Stimulated activated naive CD8-positive, alpha-beta T cell treated with anti-CD3 and anti-CD28 coated beads, Interleukin-15, amount 100 ng/mL, for 72 hours (primary cell): ENCODE results near the gene MYBPC1.
A peak's percentile ranks its signal among the peaks of the same experiment; 100 is the strongest.
"Not testable (repeated sequence)": the region's sequence is repeated elsewhere in the genome, so short reads cannot be mapped to it uniquely, and the experiment has no call there.

Source experiments
- ATAC-seq: fragments of 150-1000 bp; cut with Tn5 transposase; 2 replicates; pipeline ENCODE4 v1.10.0; 2021; ENCODE audit warnings: mild to moderate bottlenecking, moderate library complexity
- DNase-seq, 2 donors: peaks; one replicate each; pipeline ENCODE4 v3.0.0; 2021 to 2022
- H3K27ac Mint-ChIP-seq, 2 donors: one replicate each; pipeline ENCODE4 v1.8.0; 2022; ENCODE audit warnings: mild to moderate bottlenecking in 2 of 2, mixed read lengths in 2 of 2, moderate library complexity in 2 of 2
- H3K27me3 Mint-ChIP-seq: one replicate; pipeline ENCODE4 v1.8.0; 2022; ENCODE audit warnings: mixed read lengths
- H3K4me1 Mint-ChIP-seq: one replicate; pipeline ENCODE4 v1.8.0; 2022; ENCODE audit warnings: mild to moderate bottlenecking, mixed read lengths
- H3K4me3 Mint-ChIP-seq, 2 donors: one replicate each; pipeline ENCODE4 v1.8.0; 2022; ENCODE audit warnings: mild to moderate bottlenecking in 2 of 2, mixed read lengths in 2 of 2, moderate library complexity in 1 of 2
- H3K9me3 Mint-ChIP-seq, 2 donors: one replicate each; pipeline ENCODE4 v1.8.0; 2022; ENCODE audit warnings: mixed read lengths in 2 of 2

Gene MYBPC1

DNA sequence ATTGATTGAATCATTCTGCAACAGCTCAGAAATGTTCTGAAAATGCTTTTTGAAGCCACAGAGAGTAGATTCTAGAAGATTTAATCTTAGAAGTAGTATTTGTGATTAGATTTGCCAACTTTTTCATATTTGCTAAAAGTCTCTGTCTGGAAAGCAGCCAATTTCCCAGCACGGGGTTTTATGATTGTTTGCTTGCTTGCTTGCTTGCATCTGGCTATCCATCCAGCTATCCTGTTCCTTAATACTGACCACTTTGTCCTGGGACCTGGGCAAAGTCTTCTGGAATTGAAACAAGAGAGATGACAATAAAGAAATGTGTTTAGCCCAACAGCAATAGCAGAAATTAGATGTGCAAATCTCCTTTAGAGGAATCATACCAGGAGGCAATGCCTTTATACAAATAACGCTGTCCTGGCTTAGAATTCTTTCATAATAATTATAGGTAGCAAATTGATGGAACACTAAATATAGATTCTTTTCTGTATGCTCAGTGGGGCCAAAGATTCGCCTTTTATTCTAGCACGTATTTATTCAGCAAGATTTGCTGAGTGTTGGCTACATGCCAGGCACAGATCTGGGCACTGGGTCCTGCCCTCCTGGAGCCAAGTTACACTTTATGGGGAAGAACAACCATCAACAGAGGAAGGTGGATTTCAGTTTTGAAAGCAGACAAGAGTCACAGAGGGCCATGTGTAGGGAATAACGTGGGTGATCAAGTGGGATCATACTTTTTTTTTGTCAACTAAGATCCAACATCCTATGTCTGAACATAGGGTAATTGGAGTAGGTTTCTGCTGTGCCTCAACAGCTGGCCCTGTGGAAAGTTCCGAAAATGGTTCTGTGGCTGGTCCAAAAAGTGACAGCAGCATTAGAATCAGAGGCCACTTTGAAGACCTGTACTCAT is 25.3 kb downstream of the MYBPC1 start:
- H3K4me1 Mint-ChIP-seq: peaks cover 16% of the 10 kb centered on the region
- H3K4me3 Mint-ChIP-seq: no peak overlapping the region
- ATAC-seq: no peak
- no peak overlapping the region for H3K27ac Mint-ChIP-seq
- H3K9me3 Mint-ChIP-seq: no peaks in the 10 kb centered on the region
- peaks cover 7% of the 10 kb centered on the region for H3K27me3 Mint-ChIP-seq
- DNase-seq: no peak

DNA sequence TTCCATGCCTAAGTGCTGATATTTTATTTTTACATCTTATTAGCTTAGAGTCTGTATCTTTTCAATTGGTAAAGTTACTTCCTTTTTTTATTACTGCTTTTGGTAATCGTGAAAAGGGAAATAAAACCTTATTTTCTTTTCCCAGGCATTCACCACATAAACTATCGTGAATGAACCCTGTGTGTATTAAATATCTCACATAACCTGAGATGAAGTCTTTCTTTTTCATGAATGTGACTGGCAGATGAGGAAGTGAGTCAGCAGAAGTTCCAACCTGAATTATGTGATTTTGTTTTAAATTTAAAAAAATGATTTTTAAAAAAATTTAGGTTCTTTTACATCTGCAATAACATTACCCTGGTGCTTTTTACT is 26.0 kb downstream of the MYBPC1 start:
- Mint-ChIP-seq H3K27me3 (peaks cover 7% of the 10 kb centered on the region), H3K9me3 (no peaks in the 10 kb centered on the region), H3K4me3 (no peak overlapping the region), H3K4me1 (peaks cover 10% of the 10 kb centered on the region), H3K27ac (no peak overlapping the region)
- ATAC-seq: no peak
- no peak for DNase-seq

DNA sequence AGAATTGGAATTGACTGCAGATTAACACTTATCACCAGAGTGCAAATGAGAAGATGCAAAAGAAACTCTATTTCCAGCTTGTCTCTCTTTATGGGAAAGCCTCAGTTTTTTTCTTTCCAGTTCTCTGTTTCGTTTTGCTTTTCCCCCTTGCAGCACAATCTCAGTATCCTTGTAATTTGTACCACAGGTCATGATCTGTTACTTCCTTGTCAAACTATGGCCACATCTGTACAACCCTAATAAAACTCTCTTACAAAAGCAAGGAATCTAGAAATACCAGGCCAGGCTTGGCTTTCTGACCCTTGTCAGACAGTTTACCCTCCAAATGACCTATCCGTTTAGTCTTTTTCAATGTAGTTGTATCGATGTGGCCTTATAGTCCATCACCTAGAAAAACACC is 33.9 kb downstream of the MYBPC1 start:
- Mint-ChIP-seq H3K27ac (no peak overlapping the region), H3K9me3 (no peaks in the 10 kb centered on the region), H3K4me1 (no peaks in the 10 kb centered on the region), H3K27me3 (peaks cover 6% of the 10 kb centered on the region), H3K4me3 (no peak overlapping the region)
- ATAC-seq (no peak), DNase-seq (no peak)

DNA sequence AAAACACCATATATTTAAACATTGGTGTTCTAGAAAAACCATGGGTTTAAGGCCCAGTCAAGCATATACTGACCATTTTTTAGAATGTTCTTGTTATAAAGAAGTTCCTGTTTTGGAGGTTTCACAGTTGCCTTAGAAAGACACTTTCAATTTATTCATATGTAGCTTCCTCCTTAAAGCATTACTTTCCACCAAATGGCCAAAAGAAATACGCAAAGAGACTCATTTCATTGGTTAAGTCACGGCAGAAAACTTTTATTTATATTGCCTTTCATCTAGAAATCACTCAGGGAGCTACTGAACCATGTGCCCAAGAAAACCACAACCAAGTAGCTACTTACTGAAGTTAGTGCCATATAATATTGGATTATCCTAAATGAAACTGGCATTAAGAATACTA is 40.0 kb downstream of the MYBPC1 start:
- Mint-ChIP-seq H3K9me3 (no peaks in the 10 kb centered on the region), H3K4me1 (peaks cover 7% of the 10 kb centered on the region), H3K4me3 (no peak overlapping the region), H3K27me3 (peaks cover 6% of the 10 kb centered on the region), H3K27ac (peak overlapping the region in 1 of 2 donors; percentile 31)
- ATAC-seq (peak; percentile 78), DNase-seq (no peak)

DNA sequence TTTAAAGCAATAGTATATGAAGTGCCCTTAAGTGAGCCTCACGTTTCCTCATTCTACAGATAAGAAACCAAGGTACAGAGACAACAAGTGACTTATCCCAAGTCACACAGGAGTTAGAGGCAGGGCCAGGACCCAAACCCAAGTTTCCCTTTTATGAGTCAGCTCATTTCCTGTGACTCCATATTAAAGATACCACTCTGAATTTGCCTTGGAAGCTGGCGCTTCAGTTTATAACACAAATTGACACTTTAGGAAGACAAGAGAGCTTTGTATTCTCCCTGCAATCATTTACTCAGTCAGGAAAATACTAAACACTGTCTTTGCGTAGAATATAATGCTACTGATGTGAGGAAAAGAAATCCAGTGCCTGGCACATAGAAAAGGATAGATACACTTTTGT is 43.2 kb downstream of the MYBPC1 start:
- Mint-ChIP-seq H3K9me3 (no peaks in the 10 kb centered on the region), H3K27me3 (peaks cover 26% of the 10 kb centered on the region), H3K4me3 (no peak overlapping the region), H3K27ac (no peak overlapping the region), H3K4me1 (peaks cover 15% of the 10 kb centered on the region)
- no peak for ATAC-seq
- no peak for DNase-seq

DNA sequence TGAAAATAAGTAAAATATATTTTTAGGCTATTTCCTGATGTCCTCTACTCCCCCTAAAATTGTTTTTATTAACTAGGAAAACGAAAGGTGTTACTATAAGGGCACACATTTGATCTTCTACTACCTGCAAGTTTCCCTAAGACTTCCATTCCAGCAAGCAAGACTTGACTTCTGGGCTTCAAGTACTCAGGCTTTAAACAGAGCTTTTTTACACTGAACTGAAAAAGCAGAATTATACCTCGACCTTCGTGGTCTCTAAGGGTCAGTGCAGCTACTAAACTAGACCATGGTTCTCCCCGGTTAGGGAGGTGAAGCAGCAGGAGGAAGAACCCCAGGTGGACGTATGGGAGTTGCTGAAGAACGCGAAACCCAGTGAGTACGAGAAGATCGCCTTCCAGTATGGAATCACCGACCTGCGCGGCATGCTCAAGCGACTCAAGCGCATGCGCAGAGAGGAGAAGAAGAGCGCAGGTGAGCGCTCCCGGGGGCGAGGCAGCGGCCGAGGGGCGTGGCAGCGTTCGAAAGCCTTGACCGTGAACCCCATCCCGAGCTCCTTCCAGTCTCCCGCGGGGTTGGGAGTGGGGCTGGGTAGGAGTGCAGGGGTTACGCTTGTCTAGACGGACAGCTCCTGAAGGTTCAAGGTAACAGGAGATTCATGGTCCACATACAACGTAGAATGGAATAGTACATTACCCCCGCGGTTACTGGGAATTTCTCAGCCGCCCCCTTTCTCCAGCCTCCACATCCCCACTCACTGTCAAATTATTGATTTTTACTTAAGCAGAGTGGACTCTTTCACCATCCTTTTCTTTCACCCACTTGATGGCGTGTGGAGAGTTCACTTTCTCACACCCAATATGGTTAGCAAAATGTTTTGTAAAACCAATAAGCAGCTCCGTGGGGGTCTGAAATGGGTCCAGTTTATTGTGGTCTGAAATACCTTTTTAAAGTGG is 47.6 kb downstream of the MYBPC1 start:
- H3K4me3 Mint-ChIP-seq: peak overlapping the region; percentile 77 to 80
- DNase-seq: no peak

DNA sequence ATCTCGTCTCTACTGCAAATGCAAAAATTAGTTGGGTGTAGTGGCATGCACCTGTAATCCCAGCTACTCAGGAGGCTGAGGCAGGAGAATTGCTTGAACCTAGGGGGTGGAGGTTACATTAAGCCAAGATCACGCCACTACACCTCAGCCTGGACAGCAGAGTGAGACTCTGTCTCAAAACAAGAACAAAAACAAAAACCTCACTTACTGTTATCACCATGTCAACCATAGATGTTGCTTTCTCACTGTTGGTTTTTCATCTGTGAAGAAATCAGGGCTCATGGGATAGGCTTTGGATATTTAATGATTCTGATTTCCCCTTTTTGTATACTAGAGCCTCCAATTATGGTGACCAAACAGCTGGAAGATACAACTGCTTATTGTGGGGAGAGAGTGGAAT is 52.9 kb downstream of the MYBPC1 start:
- DNase-seq: no peak
- ATAC-seq: no peak
- H3K4me3 Mint-ChIP-seq: no peak overlapping the region
- H3K4me1 Mint-ChIP-seq: peaks cover under 1% of the 10 kb centered on the region
- peaks cover 4% of the 10 kb centered on the region for H3K27me3 Mint-ChIP-seq
- no peak overlapping the region for H3K27ac Mint-ChIP-seq
- no peaks in the 10 kb centered on the region for H3K9me3 Mint-ChIP-seq

More for the DNA sequence above, 47.6 kb downstream of the MYBPC1 start:
- peaks cover 28% of the 10 kb centered on the region for H3K27me3 Mint-ChIP-seq
- no peak overlapping the region for H3K27ac Mint-ChIP-seq
- H3K4me1 Mint-ChIP-seq: peaks cover 8% of the 10 kb centered on the region
- H3K9me3 Mint-ChIP-seq: no peaks in the 10 kb centered on the region
- ATAC-seq: no peak

DNA sequence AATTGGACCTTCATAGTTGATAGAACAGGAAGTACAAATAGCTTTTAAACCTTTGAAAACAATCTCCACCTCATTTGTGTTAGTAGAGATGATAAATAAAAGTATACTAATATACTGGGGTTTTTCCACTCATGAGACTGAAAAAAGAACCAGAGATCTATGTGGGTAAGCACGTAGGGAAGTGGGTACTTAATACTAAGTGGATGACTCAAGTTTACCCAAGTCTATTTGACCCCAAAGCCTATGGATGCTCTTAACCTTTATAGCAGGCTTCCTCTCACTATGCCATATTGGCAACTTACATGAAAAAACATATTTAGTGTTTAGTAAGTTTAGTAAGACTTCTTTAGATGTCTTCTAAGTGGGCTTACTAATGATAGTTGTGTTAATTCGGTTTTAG is 53.4 kb downstream of the MYBPC1 start:
- Mint-ChIP-seq H3K4me1 (no peaks in the 10 kb centered on the region), H3K27me3 (no peaks in the 10 kb centered on the region), H3K9me3 (no peaks in the 10 kb centered on the region), H3K4me3 (no peak overlapping the region), H3K27ac (no peak overlapping the region)
- peak; percentile 62 for ATAC-seq
- DNase-seq: no peak

DNA sequence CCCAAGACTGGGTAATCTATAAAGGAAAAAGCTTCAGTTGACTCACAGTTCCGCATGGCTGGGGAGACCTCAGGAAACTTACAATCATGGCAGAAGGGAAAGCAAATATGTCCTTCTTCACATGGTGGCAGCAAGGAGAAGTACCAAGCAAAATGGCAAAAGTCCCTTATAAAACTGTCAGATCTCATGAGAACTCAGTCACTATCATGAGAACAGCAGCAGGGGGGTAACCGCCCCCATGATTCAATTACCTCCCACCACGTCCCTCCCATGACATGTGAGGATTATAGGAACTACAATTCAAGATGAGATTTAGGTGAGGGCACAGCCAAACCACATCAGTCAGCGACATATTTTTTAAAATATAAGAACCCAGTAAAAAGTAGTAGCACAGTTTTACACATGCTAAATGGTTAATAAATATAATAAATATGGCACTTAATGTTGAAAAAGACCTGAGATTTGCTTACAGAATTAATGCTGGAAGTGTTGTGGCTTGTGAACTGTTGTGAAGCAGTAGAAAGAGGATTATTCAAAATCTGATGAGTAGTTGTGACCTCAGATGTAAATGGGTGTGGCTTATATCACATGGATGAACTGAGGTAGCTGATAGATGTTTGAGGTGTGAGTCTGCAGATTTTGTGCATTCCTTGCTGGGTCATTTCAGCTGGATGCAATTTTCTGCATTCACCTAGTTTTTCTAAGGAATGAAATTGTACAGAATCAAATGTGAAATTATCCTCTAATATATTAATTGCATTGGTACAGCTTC is 55.8 kb downstream of the MYBPC1 start:
- Mint-ChIP-seq H3K4me1 (no peaks in the 10 kb centered on the region), H3K27me3 (no peaks in the 10 kb centered on the region), H3K4me3 (no peak overlapping the region), H3K9me3 (no peaks in the 10 kb centered on the region), H3K27ac (no peak overlapping the region)
- DNase-seq (no peak), ATAC-seq (no peak)

DNA sequence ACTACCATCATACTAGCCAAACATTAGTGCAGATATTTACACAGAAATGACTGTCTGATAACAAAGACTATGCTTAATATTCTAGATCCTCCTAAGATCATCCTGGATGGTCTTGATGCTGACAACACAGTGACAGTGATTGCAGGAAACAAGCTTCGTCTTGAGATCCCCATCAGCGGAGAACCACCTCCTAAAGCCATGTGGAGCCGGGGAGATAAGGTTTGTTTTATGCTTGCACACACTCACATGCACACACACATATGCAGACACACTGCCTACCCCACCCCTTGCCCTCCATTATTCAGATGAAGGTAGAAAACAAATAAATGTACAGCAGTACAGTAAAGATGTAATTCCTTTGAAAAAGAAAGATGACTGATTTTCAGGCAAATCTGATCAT is 58.3 kb downstream of the MYBPC1 start:
- ATAC-seq (no peak), DNase-seq (no peak)
- H3K9me3 Mint-ChIP-seq: no peaks in the 10 kb centered on the region
- no peak overlapping the region for H3K4me3 Mint-ChIP-seq
- no peaks in the 10 kb centered on the region for H3K4me1 Mint-ChIP-seq
- H3K27me3 Mint-ChIP-seq: no peaks in the 10 kb centered on the region
- no peak overlapping the region for H3K27ac Mint-ChIP-seq

DNA sequence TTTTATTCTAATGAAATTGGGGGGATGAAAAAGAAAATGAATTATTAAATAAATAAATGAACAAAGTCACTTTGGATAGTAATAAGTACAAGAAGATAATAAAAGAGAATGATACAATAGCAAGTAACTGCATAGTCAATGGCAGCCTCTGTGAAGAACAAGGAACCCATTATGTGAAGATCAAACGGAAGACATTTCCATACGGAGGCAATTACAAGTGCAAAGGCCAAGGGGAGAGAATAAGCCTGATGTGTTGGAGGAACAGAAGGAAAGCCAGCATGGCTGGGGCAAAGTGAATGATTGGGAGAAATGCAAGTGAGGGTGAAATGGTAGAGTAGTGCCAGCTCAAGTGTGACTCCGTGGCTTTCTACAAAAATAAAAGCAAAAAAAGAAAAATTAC is 58.7 kb downstream of the MYBPC1 start:
- Mint-ChIP-seq H3K27me3 (no peaks in the 10 kb centered on the region), H3K27ac (no peak overlapping the region), H3K9me3 (no peaks in the 10 kb centered on the region), H3K4me3 (no peak overlapping the region), H3K4me1 (no peaks in the 10 kb centered on the region)
- no peak for ATAC-seq
- DNase-seq: no peak

DNA sequence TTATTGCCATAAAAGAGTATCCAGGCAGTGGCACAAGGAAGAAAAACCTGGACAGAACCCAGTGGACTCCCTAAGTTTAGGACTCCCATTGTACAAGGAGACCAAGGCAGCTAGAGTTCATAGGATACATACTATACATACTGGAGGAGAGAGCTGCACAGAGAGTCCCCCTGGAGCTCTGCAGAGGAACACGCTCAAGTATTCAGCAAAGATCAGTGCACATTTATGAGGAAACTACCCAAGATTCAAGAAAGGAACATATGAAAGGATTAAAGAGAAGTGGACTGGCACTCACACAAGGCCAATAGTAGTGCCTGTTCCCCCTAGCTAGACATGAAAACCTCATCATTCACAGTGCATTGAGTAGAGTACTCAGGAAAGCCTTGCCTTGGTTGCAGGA is 59.7 kb downstream of the MYBPC1 start:
- H3K27me3 Mint-ChIP-seq: no peaks in the 10 kb centered on the region
- H3K4me3 Mint-ChIP-seq: no peak overlapping the region
- no peak for ATAC-seq
- DNase-seq: no peak
- H3K4me1 Mint-ChIP-seq: no peaks in the 10 kb centered on the region
- no peak overlapping the region for H3K27ac Mint-ChIP-seq
- H3K9me3 Mint-ChIP-seq: no peaks in the 10 kb centered on the region

DNA sequence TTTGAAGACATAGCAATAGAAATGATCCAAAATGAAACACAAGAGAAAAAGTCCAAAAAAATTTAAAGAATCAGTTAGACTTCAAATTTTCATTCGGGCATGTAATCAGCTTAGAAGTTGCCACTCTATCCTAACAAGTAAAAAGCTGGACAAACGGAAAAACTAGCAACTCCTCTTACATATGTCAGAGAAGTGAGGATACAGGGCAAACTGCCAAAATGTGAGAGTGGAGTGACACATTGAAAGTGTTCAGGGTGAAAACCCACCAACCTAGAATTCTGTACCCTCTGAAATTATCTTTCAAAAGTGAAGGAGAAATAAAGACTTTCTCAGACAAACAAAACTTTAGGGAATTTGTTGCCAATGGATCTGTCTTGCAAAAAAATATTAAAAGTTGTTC is 60.6 kb downstream of the MYBPC1 start:
- Mint-ChIP-seq H3K4me3 (no peak overlapping the region), H3K27me3 (no peaks in the 10 kb centered on the region), H3K4me1 (no peaks in the 10 kb centered on the region), H3K9me3 (peaks cover 2% of the 10 kb centered on the region in 2 donors), H3K27ac (no peak overlapping the region)
- DNase-seq (no peak), ATAC-seq (no peak)

DNA sequence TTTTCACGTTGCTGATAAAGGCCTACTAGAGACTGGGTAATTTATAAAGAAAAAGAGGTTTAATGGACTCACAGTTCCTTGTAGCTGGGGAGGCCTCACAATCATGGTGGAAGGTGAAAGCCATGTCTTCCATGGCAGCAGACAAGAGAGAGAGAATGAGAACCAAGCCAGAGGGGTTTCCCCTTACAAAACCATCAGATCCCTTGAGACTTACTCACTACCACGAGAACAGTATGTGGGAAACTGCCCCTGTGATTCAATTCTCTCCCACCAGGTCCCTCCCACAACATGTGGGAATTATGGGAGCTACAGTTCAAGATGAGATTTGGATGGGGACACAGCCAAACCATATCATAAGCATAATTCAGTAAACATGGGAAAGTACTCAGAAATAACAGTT is 65.9 kb downstream of the MYBPC1 start:
- ATAC-seq: not testable (repeated sequence)

DNA sequence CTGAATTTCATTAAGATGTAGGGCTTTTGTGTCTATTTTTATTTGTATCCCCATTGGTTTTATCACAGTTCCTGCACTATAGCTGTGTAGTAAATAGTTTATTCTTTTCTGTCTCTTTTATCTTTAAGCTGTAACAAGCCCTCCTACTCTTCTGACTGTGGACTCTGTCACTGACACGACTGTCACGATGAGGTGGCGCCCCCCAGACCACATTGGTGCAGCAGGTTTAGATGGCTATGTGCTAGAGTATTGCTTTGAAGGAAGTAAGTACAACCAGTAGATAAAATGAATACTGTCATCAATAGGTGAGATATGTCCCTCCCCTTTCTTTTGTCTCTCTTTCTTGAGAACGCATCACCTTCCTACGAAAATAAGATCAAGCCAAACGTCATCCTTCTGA is 68.5 kb downstream of the MYBPC1 start:
- Mint-ChIP-seq H3K4me1 (no peaks in the 10 kb centered on the region), H3K27ac (no peak overlapping the region), H3K4me3 (no peak overlapping the region), H3K9me3 (peaks cover 6 to 11% of the 10 kb centered on the region in 2 donors), H3K27me3 (peaks cover 7% of the 10 kb centered on the region)
- no peak for DNase-seq
- ATAC-seq: no peak

More for the DNA sequence above, 65.9 kb downstream of the MYBPC1 start:
- not testable (repeated sequence) for H3K27me3 Mint-ChIP-seq, H3K27ac Mint-ChIP-seq, H3K4me3 Mint-ChIP-seq, DNase-seq, H3K4me1 Mint-ChIP-seq
- H3K9me3 Mint-ChIP-seq: peaks cover 6 to 11% of the 10 kb centered on the region in 2 donors
